Breast epithelium (tissue), 4 donors: ENCODE results near the gene NAA15. TPM values are rescaled to one million over a fixed set of nuclear protein-coding genes. Genes with fewer than 3 reads are reported as not detected.
"Not testable (repeated sequence)": the region's sequence is repeated elsewhere in the genome, so short reads cannot be mapped to it uniquely, and the experiment has no call there.

Experiments
- DNase-seq, 2 donors: peaks; one replicate each; pipeline ENCODE4 v3.0.0-alpha.2; 2019; ENCODE audit warnings: low spot score in 2 of 2
- H3K27ac ChIP-seq, 2 donors: fragments of 200-600 bp; sonication (generic) in 1 of 2; one replicate each; pipeline ENCODE4 v1.5.1; 2016 to 2019; ENCODE audit warnings: mild to moderate bottlenecking in 1 of 2
- H3K27me3 ChIP-seq, 2 donors: fragments of 200-600 bp; sonication (generic) in 1 of 2; one replicate each; pipeline versions ENCODE4 v1.5.1 to v1.6.0; 2017 to 2019; ENCODE audit warnings: control low read depth in 1 of 2, mild to moderate bottlenecking in 1 of 2
- H3K36me3 ChIP-seq: fragments of 200-600 bp; one replicate; pipeline ENCODE4 v1.5.1; 2019
- H3K4me1 ChIP-seq, 2 donors: fragments of 200-600 bp; sonication (generic); one replicate each; pipeline ENCODE4 v1.5.1; 2016 to 2019; ENCODE audit warnings: control low read depth in 1 of 2
- H3K4me3 ChIP-seq, 3 donors: fragments of 200-600 bp; sonication (generic); 1 replicate in 2 of 3; 2 replicates in 1 of 3; pipeline ENCODE4 v1.5.1; 2016 to 2019; ENCODE audit warnings: mild to moderate bottlenecking in 3 of 3, moderate library complexity in 2 of 3
- H3K9me3 ChIP-seq, 2 donors: fragments of 200-600 bp; sonication (generic) in 1 of 2; one replicate each; pipeline ENCODE4 v1.5.1; 2016 to 2019; ENCODE audit warnings: control low read depth in 1 of 2
- CTCF ChIP-seq, 3 donors: fragments of 450-650 bp; IDR thresholded peaks; one replicate each; pipeline ENCODE4 v1.5.1; 2016 to 2017; ENCODE audit warnings: antibody characterized with exemption in 3 of 3, mild to moderate bottlenecking in 3 of 3, moderate library complexity in 3 of 3
- POLR2A ChIP-seq: fragments of 450-650 bp; IDR thresholded peaks from one replicate; pipeline ENCODE4 v1.6.1; 2016; ENCODE audit warnings: antibody characterized with exemption, mild to moderate bottlenecking, moderate library complexity
- POLR2AphosphoS5 ChIP-seq, 3 donors: sonication (generic); formaldehyde crosslinking; IDR thresholded peaks; one replicate each; pipeline ENCODE4 v1.6.1; 2017; ENCODE audit warnings: antibody characterized with exemption in 3 of 3
- intact Hi-C: fragments of 100-400 bp; cut with DNase I; formaldehyde crosslinking; loops from one replicate; pipeline ENCODE4 v1.15.1; 2023; ENCODE audit warnings: low total_unique reads
- total RNA-seq, 3 donors: library from RNA; depleted of rRNA; stranded (reverse); fragments of >200 nt; gene quantifications; one replicate each; pipeline ENCODE4 v1.1.0, GENCODE V29; 2016

NAA15 gene
- total RNA-seq, 3 donors from 2014 or later: 28.5 to 49.9 (median 34.1) TPM

DNA sequence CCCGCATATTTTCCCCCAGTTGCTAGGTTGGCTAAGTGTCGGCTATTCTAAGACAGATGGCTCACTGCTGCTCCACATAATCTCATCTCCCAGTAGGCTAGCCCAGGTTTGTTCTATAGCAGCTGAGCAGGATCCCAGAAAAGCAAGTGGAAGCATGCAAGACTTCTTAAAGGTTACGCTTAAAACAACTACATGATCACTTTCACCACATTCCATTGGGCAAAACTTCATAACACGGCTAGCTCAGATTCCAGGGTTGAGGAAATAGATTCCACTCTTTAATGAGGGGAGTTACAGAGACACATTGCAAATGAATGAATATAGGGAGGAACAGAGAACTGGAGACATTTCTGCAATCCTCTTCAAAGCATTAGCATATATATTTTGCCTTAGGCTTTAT, 139.7 kb downstream of the NAA15 start:
- no peak for DNase-seq
- no peaks in the 10 kb centered on the region for H3K27me3 ChIP-seq
- no peak overlapping the region for H3K27ac ChIP-seq
- H3K4me3 ChIP-seq: no peak overlapping the region
- intact Hi-C loops: no loop called here
- TF ChIP-seq POLR2AphosphoS5 (IDR thresholded peaks at IDR 0.05) (no peak), POLR2A (no peak), CTCF (IDR thresholded peaks at IDR 0.05) (no peak)
- H3K4me1 ChIP-seq: no peaks in the 10 kb centered on the region
- H3K9me3 ChIP-seq: peaks cover 3 to 36% of the 10 kb centered on the region in 2 donors
- H3K36me3 ChIP-seq: no peaks in the 10 kb centered on the region

DNA sequence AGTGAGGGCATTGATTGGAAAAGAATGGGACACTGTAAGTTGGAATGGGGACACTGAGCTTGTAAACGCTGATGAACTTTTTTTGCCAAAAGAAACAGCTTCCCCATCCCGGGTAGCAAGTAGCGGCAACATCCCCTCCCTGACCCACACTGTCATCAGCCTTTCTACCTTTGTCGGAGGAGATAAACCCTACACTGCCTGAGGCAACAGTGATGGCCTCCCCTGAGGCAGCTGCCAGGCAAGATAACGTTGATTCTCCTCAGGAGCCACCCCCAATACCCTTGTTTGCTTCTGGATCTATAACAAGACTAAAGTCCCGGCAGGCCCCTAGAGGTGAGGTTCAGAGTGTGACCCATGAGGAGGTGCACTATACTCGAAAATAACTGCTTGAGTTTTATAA, 142.4 kb downstream of the NAA15 start:
- no peak for DNase-seq
- no peak overlapping the region for H3K4me3 ChIP-seq
- no peaks in the 10 kb centered on the region for H3K4me1 ChIP-seq
- TF ChIP-seq CTCF (IDR thresholded peaks at IDR 0.05) (no peak), POLR2A (no peak), POLR2AphosphoS5 (IDR thresholded peaks at IDR 0.05) (no peak)
- no peak overlapping the region for H3K27ac ChIP-seq
- no peaks in the 10 kb centered on the region for H3K27me3 ChIP-seq
- H3K36me3 ChIP-seq: no peaks in the 10 kb centered on the region
- H3K9me3 ChIP-seq: peaks cover 0 to 13% of the 10 kb centered on the region in 2 donors
- intact Hi-C loops: no loop called here

DNA sequence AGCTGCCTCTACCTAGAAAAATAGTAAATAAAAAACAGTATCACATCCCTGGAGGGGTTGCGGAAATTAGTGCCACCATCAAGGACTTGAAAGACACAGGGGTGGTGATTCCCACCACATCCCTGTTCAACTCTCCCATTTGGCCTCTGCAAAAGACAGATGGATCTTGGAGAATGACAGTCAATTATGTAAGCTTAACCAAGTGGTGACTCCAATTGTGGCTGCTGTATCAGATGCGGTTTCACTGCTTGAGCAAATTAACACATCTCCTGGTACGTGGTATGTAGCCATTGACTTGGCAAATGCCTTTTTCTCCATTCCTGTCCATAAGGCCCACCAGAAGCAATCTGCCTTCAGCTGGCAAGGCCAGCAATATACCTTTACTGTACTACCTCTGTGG, 143.6 kb downstream of the NAA15 start:
- H3K4me1 ChIP-seq, H3K36me3 ChIP-seq, H3K27ac ChIP-seq, H3K9me3 ChIP-seq, intact Hi-C loops, H3K27me3 ChIP-seq, DNase-seq, H3K4me3 ChIP-seq: not testable (repeated sequence)

- H3K9me3 ChIP-seq, DNase-seq, H3K4me1 ChIP-seq, intact Hi-C loops, H3K27me3 ChIP-seq, H3K36me3 ChIP-seq, H3K27ac ChIP-seq, H3K4me3 ChIP-seq: not testable (repeated sequence)
Measured at GRCh38 chr4:139447078-139447477, 145.8 kb downstream of the NAA15 start.

DNA sequence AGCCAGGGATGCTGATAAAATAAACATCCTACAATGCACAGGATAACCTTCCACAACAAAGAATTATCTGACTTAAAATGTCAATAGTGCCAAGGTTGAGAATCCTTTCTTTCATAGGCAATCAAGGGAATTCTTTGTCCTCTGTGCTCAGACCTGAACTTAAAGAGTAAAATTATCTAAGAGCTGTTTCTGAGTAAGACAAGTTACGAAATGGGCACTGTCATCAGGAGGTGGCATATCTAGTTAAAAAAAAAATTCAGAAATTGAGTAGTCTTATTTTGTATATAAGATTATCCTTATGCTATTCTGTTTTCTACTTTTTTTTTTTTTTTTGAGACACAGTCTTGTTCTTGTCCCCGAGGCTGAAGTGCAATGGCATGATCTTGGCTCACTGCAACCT, 149.3 kb downstream of the NAA15 start:
- Histone ChIP-seq H3K4me1 (peaks cover 0 to 14% of the 10 kb centered on the region in 2 donors), H3K4me3 (no peak overlapping the region), H3K9me3 (no peaks in the 10 kb centered on the region), H3K27ac (no peak overlapping the region), H3K36me3 (no peaks in the 10 kb centered on the region), H3K27me3 (no peaks in the 10 kb centered on the region)
- no peak for DNase-seq
- intact Hi-C loops: no loop called here
- TF ChIP-seq CTCF (IDR thresholded peaks at IDR 0.05): no peak
- TF ChIP-seq POLR2AphosphoS5 (IDR thresholded peaks at IDR 0.05): no peak
- TF ChIP-seq POLR2A: no peak

GRCh38 chr4:139451997-139452396, 150.7 kb downstream of the NAA15 start:
- no peaks in the 10 kb centered on the region for H3K27me3 ChIP-seq
- intact Hi-C loops: no loop called here
- H3K27ac ChIP-seq: peak overlapping the region in 1 of 2 donors; percentile 99
- no peak for DNase-seq
- no peaks in the 10 kb centered on the region for H3K36me3 ChIP-seq
- H3K9me3 ChIP-seq: no peaks in the 10 kb centered on the region
- H3K4me3 ChIP-seq: peak overlapping the region in 2 of 3 donors; percentile 86 to 95
- no peak for TF ChIP-seq POLR2A
- TF ChIP-seq POLR2AphosphoS5 (IDR thresholded peaks at IDR 0.05): no peak
- no peak for TF ChIP-seq CTCF (IDR thresholded peaks at IDR 0.05)
- H3K4me1 ChIP-seq: peaks cover 0 to 18% of the 10 kb centered on the region in 2 donors
